Osteoblast (primary cell): ENCODE results near the gene YJEFN3. TPM values are rescaled to one million over a fixed set of nuclear protein-coding genes. Genes with fewer than 3 reads are reported as not detected.
A peak's percentile ranks its signal among the peaks of the same experiment; 100 is the strongest.

ENCODE experiments used
- DNase-seq: peaks from one replicate; pipeline ENCODE4 v3.0.0; 2011; ENCODE audit warnings: low spot score, mixed read lengths; ENCODE audit not compliant: insufficient read length; ENCODE audit errors: missing footprints
- H2AFZ ChIP-seq: 2 replicates; pipeline ENCODE4 v1.6.0; 2011; ENCODE audit warnings: mild to moderate bottlenecking, low read length
- H3K27ac ChIP-seq: 2 replicates; pipeline ENCODE4 v1.5.1; 2011; ENCODE audit warnings: mild to moderate bottlenecking, low read depth, low read length, moderate library complexity
- H3K27me3 ChIP-seq: 2 replicates; pipeline ENCODE4 v1.6.0; 2012; ENCODE audit warnings: mild to moderate bottlenecking, control low read depth, inconsistent platforms, low read length, moderate library complexity; ENCODE audit not compliant: insufficient read depth
- H3K36me3 ChIP-seq: 2 replicates; pipeline ENCODE4 v1.5.1; 2011; ENCODE audit warnings: mild to moderate bottlenecking, low read length, control low read depth, moderate library complexity; ENCODE audit not compliant: insufficient read depth
- H3K4me1 ChIP-seq: 2 replicates; pipeline ENCODE4 v1.5.1; 2011; ENCODE audit warnings: mild to moderate bottlenecking, low read length, control low read depth, moderate library complexity; ENCODE audit not compliant: insufficient read depth
- H3K4me2 ChIP-seq: 2 replicates; pipeline ENCODE4 v1.6.0; 2011; ENCODE audit warnings: mild to moderate bottlenecking, low read length; ENCODE audit not compliant: insufficient read depth
- H3K4me3 ChIP-seq: fragments of 200-600 bp; sonication (generic); 3 replicates; pipeline ENCODE4 v1.5.1; 2012; ENCODE audit warnings: mild to moderate bottlenecking, low read length, inconsistent platforms; ENCODE audit not compliant: insufficient read depth
- H3K79me2 ChIP-seq: 2 replicates; pipeline ENCODE4 v1.6.0; 2012; ENCODE audit warnings: mild to moderate bottlenecking, low read length, control low read depth, inconsistent platforms; ENCODE audit not compliant: insufficient read depth
- H3K9me3 ChIP-seq: 2 replicates; pipeline ENCODE4 v1.5.1; 2011; ENCODE audit warnings: low read depth, low read length, control low read depth
- H4K20me1 ChIP-seq: 2 replicates; pipeline ENCODE4 v1.6.0; 2012; ENCODE audit warnings: mild to moderate bottlenecking, low read length, control low read depth; ENCODE audit not compliant: insufficient read depth
- total RNA-seq: library from RNA; depleted of rRNA; stranded (reverse); fragments of >200 nt; gene quantifications from 2 replicates; pipeline ENCODE4 v1.2.3, GENCODE V29; 2012
- TF ChIP-seq, protein P1 (sequence below): IDR thresholded peaks from 2 replicates; pipeline ENCODE4 v1.5.1; 2011; ENCODE audit warnings: mild to moderate bottlenecking, low read depth, low read length, moderate library complexity; ENCODE audit errors: extremely low read depth

YJEFN3 gene
- total RNA-seq, 1 donor, result under 0.01 TPM

GRCh38 chr19:19485161-19485997 is 43.3 kb upstream of the YJEFN3 start:
- H3K36me3 ChIP-seq, result no peaks in the 10 kb centered on the region
- H3K9me3 ChIP-seq, result no peaks in the 10 kb centered on the region
- H3K79me2 ChIP-seq, result peaks cover 84% of the 10 kb centered on the region
- H2AFZ ChIP-seq, result no peak overlapping the region
- DNase-seq, result peak; percentile 90
- no peak overlapping the region for H3K4me3 ChIP-seq
- H3K27me3 ChIP-seq, result no peaks in the 10 kb centered on the region
- H3K4me2 ChIP-seq, result no peak overlapping the region
- peak overlapping the region; percentile 71 for H3K27ac ChIP-seq
- peaks cover 35% of the 10 kb centered on the region for H3K4me1 ChIP-seq
- peaks cover 11% of the 10 kb centered on the region for H4K20me1 ChIP-seq
- TF ChIP-seq, protein P1, sequence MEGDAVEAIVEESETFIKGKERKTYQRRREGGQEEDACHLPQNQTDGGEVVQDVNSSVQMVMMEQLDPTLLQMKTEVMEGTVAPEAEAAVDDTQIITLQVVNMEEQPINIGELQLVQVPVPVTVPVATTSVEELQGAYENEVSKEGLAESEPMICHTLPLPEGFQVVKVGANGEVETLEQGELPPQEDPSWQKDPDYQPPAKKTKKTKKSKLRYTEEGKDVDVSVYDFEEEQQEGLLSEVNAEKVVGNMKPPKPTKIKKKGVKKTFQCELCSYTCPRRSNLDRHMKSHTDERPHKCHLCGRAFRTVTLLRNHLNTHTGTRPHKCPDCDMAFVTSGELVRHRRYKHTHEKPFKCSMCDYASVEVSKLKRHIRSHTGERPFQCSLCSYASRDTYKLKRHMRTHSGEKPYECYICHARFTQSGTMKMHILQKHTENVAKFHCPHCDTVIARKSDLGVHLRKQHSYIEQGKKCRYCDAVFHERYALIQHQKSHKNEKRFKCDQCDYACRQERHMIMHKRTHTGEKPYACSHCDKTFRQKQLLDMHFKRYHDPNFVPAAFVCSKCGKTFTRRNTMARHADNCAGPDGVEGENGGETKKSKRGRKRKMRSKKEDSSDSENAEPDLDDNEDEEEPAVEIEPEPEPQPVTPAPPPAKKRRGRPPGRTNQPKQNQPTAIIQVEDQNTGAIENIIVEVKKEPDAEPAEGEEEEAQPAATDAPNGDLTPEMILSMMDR, result no peak

DNA sequence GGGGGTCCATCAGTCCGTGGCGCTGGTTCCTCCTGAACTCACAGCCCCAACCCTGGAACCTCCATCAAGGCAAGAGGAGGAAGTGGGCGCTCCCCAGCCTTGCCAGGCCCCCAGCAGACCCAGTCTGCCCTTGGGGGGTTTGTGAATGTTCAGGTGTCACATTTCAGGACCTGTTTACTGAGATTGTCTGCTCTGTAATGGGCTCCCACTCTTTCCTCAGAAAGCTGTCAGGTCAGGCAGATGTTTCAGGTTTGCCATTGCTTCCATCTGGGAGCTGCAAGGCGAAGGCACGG is 42.8 kb upstream of the YJEFN3 start:
- no peak for DNase-seq
- Histone ChIP-seq H4K20me1 (peaks cover 10% of the 10 kb centered on the region), H2AFZ (no peak overlapping the region), H3K4me2 (no peak overlapping the region), H3K27ac (peak overlapping the region; percentile 71), H3K79me2 (peaks cover 84% of the 10 kb centered on the region), H3K36me3 (peaks cover 2% of the 10 kb centered on the region), H3K4me3 (no peak overlapping the region), H3K9me3 (no peaks in the 10 kb centered on the region), H3K27me3 (no peaks in the 10 kb centered on the region), H3K4me1 (peaks cover 36% of the 10 kb centered on the region)
- TF ChIP-seq, protein P1, result no peak

DNA sequence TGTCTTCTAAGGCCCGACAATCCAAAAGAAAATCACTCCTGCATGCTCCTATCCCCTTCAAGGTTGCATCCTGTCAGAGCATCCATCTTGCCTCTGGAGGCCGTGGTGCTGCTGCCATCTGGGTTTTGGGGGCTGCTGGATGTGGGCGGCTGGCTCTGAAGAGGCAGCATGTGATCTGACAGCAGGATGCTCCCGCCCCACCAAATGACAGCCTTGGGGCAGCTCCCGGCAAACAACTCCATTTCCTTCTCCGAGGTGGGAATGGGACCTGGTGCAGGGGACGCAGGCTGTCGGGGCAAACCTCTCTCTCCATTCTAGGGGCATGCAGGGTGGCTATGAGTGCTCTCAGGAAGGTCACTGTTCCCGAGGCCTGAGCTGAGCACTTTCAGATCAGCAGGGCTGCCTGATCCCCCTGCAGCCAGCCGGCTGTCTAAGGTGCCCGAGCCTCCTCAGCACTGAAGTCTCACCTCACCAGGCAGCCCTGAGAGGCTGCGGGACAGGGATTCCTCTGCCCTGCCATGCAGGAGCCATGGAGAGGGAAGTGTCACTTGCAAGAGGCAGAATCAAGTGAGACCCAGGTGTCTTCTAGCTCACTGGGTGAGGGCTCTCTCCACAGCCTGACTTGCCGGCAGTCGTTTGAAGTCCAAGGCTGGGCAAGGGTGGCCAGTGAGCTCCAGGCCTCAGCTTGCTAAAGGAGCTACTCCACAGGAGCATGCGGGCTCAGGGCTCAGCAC is 42.2 kb upstream of the YJEFN3 start:
- H3K27me3 ChIP-seq, result no peaks in the 10 kb centered on the region
- H3K4me3 ChIP-seq, result no peak overlapping the region
- H3K27ac ChIP-seq, result peak overlapping the region; percentile 71
- no peaks in the 10 kb centered on the region for H3K9me3 ChIP-seq
- H3K4me1 ChIP-seq, result peaks cover 36% of the 10 kb centered on the region
- TF ChIP-seq, protein P1, result no peak
- peaks cover 12% of the 10 kb centered on the region for H4K20me1 ChIP-seq
- peak; percentile 5 for DNase-seq
- peaks cover 5% of the 10 kb centered on the region for H3K36me3 ChIP-seq
- peaks cover 84% of the 10 kb centered on the region for H3K79me2 ChIP-seq
- no peak overlapping the region for H3K4me2 ChIP-seq
- no peak overlapping the region for H2AFZ ChIP-seq
